Activated CD8-positive, alpha-beta T cell treated with anti-CD3 and anti-CD28 coated beads for 36 hours (primary cell): Measurements from ENCODE around the gene SLC36A4. TPM values are rescaled to one million over a fixed set of nuclear protein-coding genes. Genes with fewer than 3 reads are reported as not detected.

Experiments
- ATAC-seq: fragments of 200-7000 bp; cut with Tn5 transposase; one replicate; pipeline ENCODE4 v1.10.0; 2021; ENCODE audit warnings: mild to moderate bottlenecking, moderate library complexity
- CTCF ChIA-PET: fragments of 350-600 bp; sonication (Branson Sonifier 250); formaldehyde crosslinking; loops from one replicate; lab custom pipeline; 2021; ENCODE audit warnings: antibody characterized with exemption; lab: Charles Lee
- POLR2A ChIA-PET: fragments of 350-600 bp; sonication (Branson Sonifier 250); formaldehyde crosslinking; loops from one replicate; lab custom pipeline; 2021; ENCODE audit warnings: antibody characterized with exemption; lab: Charles Lee
- DNase-seq: peaks from one replicate; pipeline ENCODE4 v3.0.0-alpha.2; 2020
- H3K27ac Mint-ChIP-seq: one replicate; pipeline ENCODE4 v1.8.0; 2021; ENCODE audit warnings: mild to moderate bottlenecking, mixed read lengths
- H3K27me3 Mint-ChIP-seq: one replicate; pipeline ENCODE4 v1.8.0; 2021; ENCODE audit warnings: mixed read lengths
- H3K36me3 Mint-ChIP-seq: one replicate; pipeline ENCODE4 v1.8.0; 2021; ENCODE audit warnings: low read depth, mixed read lengths
- H3K4me1 Mint-ChIP-seq: one replicate; pipeline ENCODE4 v1.8.0; 2021; ENCODE audit warnings: low read depth, mixed read lengths
- H3K4me3 Mint-ChIP-seq: one replicate; pipeline ENCODE4 v1.8.0; 2021; ENCODE audit warnings: mild to moderate bottlenecking, moderate library complexity, mixed read lengths
- H3K9me3 Mint-ChIP-seq: one replicate; pipeline ENCODE4 v1.8.0; 2021; ENCODE audit warnings: mixed read lengths
- CTCF ChIP-seq: fragments of 200-600 bp; IDR thresholded peaks from one replicate; pipeline ENCODE4 v1.8.0; 2022; ENCODE audit warnings: antibody characterized with exemption, mild to moderate bottlenecking
- intact Hi-C: fragments of 100-400 bp; cut with micrococcal nuclease; formaldehyde crosslinking; loops from one replicate; pipeline ENCODE4 v1.10.0; 2022
- total RNA-seq, 2 experiments: library from RNA; stranded (reverse); gene quantifications; one replicate each; pipeline ENCODE4 v1.2.3, GENCODE V29; 2021

Gene SLC36A4
- total RNA-seq, 2 experiments from 2014 or later, result 17.5 to 17.9 TPM

- ChIA-PET CTCF (no interaction called here), POLR2A (no interaction called here)
- Mint-ChIP-seq H3K27me3 (peaks cover 2% of the 10 kb centered on the region), H3K27ac (no peak overlapping the region), H3K4me3 (no peak overlapping the region), H3K9me3 (peaks cover 3% of the 10 kb centered on the region), H3K4me1 (no peaks in the 10 kb centered on the region), H3K36me3 (peaks cover 6% of the 10 kb centered on the region)
- TF ChIP-seq CTCF, result no peak
- intact Hi-C loops, result no loop called here
- no peak for ATAC-seq
- DNase-seq, result no peak
These were observed 65.0 kb downstream of the SLC36A4 start for GRCh38 chr11:93132836-93133235.

- intact Hi-C loops, result no loop called here
- no peak overlapping the region for H3K4me3 Mint-ChIP-seq
- H3K4me1 Mint-ChIP-seq, result no peaks in the 10 kb centered on the region
- H3K36me3 Mint-ChIP-seq, result peaks cover 6% of the 10 kb centered on the region
- peaks cover 2% of the 10 kb centered on the region for H3K27me3 Mint-ChIP-seq
- DNase-seq (no peak), ATAC-seq (no peak)
- no peak for TF ChIP-seq CTCF
- CTCF ChIA-PET, result no interaction called here
- H3K27ac Mint-ChIP-seq, result no peak overlapping the region
- POLR2A ChIA-PET, result no interaction called here
- H3K9me3 Mint-ChIP-seq, result peaks cover 3% of the 10 kb centered on the region
These were observed 66.1 kb downstream of the SLC36A4 start for GRCh38 chr11:93131709-93132108.

- ChIA-PET CTCF (interaction anchor here (1.3 kb wide), 1 partner anchor 16 kb away, joined by 4 read pairs; no protein-coding TSS in a partner anchor), POLR2A (no interaction called here)
- H3K36me3 Mint-ChIP-seq, result no peaks in the 10 kb centered on the region
- intact Hi-C loops, result no loop called here
- no peak for TF ChIP-seq CTCF
- H3K4me1 Mint-ChIP-seq, result no peaks in the 10 kb centered on the region
- peaks cover 11% of the 10 kb centered on the region for H3K27me3 Mint-ChIP-seq
- no peak overlapping the region for H3K4me3 Mint-ChIP-seq
- DNase-seq (no peak), ATAC-seq (no peak)
- no peaks in the 10 kb centered on the region for H3K9me3 Mint-ChIP-seq
- no peak overlapping the region for H3K27ac Mint-ChIP-seq
These were observed 69.2 kb downstream of the SLC36A4 start for GRCh38 chr11:93128574-93128973.

GRCh38 chr11:93123351-93123898 is 74.4 kb downstream of the SLC36A4 start:
- H3K27me3 Mint-ChIP-seq, result peaks cover 16% of the 10 kb centered on the region
- ChIA-PET CTCF (no interaction called here), POLR2A (no interaction called here)
- H3K9me3 Mint-ChIP-seq, result no peaks in the 10 kb centered on the region
- no peak for TF ChIP-seq CTCF
- no peak overlapping the region for H3K4me3 Mint-ChIP-seq
- no peak overlapping the region for H3K27ac Mint-ChIP-seq
- intact Hi-C loops, result no loop called here
- H3K36me3 Mint-ChIP-seq, result no peaks in the 10 kb centered on the region
- no peaks in the 10 kb centered on the region for H3K4me1 Mint-ChIP-seq
- DNase-seq, result no peak
- ATAC-seq, result no peak

- ChIA-PET CTCF (no interaction called here), POLR2A (no interaction called here)
- no peak overlapping the region for H3K4me3 Mint-ChIP-seq
- TF ChIP-seq CTCF, result no peak
- no peaks in the 10 kb centered on the region for H3K36me3 Mint-ChIP-seq
- no peaks in the 10 kb centered on the region for H3K4me1 Mint-ChIP-seq
- no peaks in the 10 kb centered on the region for H3K9me3 Mint-ChIP-seq
- H3K27me3 Mint-ChIP-seq, result peaks cover 15% of the 10 kb centered on the region
- DNase-seq (no peak), ATAC-seq (no peak)
- no peak overlapping the region for H3K27ac Mint-ChIP-seq
- intact Hi-C loops, result no loop called here
These were observed 75.1 kb downstream of the SLC36A4 start for GRCh38 chr11:93122535-93123235.
